Uterus (tissue), 2 donors: Measurements from ENCODE around the gene CTCF.

ENCODE experiments used
- CTCF ChIP-seq, 4 experiments: fragments of 200-600 bp in 2 of 4; fragments of 450-650 bp in 2 of 4; sonication (generic) in 2 of 4; IDR thresholded peaks; one replicate each; pipeline ENCODE4 v1.5.1; 2016 to 2019; ENCODE audit warnings: antibody characterized with exemption in 4 of 4, mild to moderate bottlenecking in 2 of 4, moderate library complexity in 1 of 4
- POLR2A ChIP-seq, 2 donors: fragments of 450-650 bp; IDR thresholded peaks; one replicate each; pipeline ENCODE4 v1.6.1; 2016; ENCODE audit warnings: antibody characterized with exemption in 2 of 2, mild to moderate bottlenecking in 1 of 2, moderate library complexity in 1 of 2

DNA sequence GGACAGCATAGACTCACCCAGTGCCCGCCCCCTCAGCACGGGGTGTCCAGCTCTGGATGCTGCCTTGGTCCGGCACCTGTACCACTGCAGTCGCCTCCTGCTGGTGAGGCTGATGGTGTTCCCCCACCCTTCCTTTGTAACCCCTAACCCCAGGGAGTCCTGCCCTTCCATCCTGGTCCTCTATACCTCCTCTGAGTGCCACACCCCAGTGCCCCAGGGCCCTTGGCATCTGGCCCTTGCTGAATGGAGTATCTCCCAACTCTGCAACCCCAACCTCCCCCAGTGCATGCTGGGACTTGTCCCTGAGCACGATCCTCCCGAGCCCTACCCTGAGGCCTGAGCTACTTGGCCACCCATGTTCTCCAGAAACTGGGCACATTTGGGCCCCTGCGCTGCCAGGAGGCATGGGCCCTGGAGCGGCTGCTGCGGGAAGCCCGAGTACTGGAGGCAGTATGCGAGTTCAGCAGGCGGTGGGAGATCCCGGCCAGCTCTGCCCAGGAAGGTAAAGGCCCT is 17.9 kb upstream of the CTCF start:
- TF ChIP-seq CTCF (IDR thresholded peaks at IDR 0.05) (no peak), POLR2A (IDR thresholded peaks at IDR 0.05) (no peak)
